Natural killer cell (primary cell): ENCODE measurements around the gene ELMO3. TPM values are rescaled to one million over a fixed set of nuclear protein-coding genes. Genes with fewer than 3 reads are reported as not detected.
A peak's percentile ranks its signal among the peaks of the same experiment; 100 is the strongest.

Experiments used
- ATAC-seq, 3 donors: fragments of 150-1000 bp in 2 of 3; fragments of 200-7000 bp in 1 of 3; cut with Tn5 transposase; 1 replicate in 1 of 3; 2 replicates in 2 of 3; pipeline ENCODE4 v1.10.0; 2021; ENCODE audit warnings: mild to moderate bottlenecking in 2 of 3, moderate library complexity in 2 of 3
- DNase-seq, 2 donors: peaks; one replicate each; pipeline versions ENCODE4 v3.0.0 to v3.0.0-alpha.2; 2013 to 2021; ENCODE audit warnings: mixed read lengths in 1 of 2
- H3K27ac ChIP-seq: one replicate; pipeline ENCODE4 v1.5.1; 2013; ENCODE audit warnings: mild to moderate bottlenecking, low read length
- H3K27me3 ChIP-seq: one replicate; pipeline ENCODE4 v1.6.1; 2013; ENCODE audit warnings: low read length; ENCODE audit not compliant: control insufficient read depth, insufficient read depth
- H3K36me3 ChIP-seq: one replicate; pipeline ENCODE4 v1.6.1; 2013; ENCODE audit warnings: low read length; ENCODE audit not compliant: control insufficient read depth, insufficient read depth
- H3K4me1 ChIP-seq: one replicate; pipeline ENCODE4 v1.6.1; 2013; ENCODE audit warnings: low read length; ENCODE audit not compliant: control insufficient read depth, insufficient read depth
- H3K4me3 ChIP-seq: one replicate; pipeline ENCODE4 v1.5.1; 2013; ENCODE audit warnings: low read length
- H3K9me3 ChIP-seq: one replicate; pipeline ENCODE4 v1.6.1; 2013; ENCODE audit warnings: low read length; ENCODE audit not compliant: control insufficient read depth, insufficient read depth
- H3K27ac Mint-ChIP-seq, 2 donors: one replicate each; pipeline ENCODE4 v1.8.0; 2022; ENCODE audit warnings: mild to moderate bottlenecking in 2 of 2, mixed read lengths in 2 of 2, moderate library complexity in 1 of 2
- H3K27me3 Mint-ChIP-seq, 2 donors: one replicate each; pipeline ENCODE4 v1.8.0; 2022; ENCODE audit warnings: low read depth in 2 of 2, mixed read lengths in 2 of 2
- H3K36me3 Mint-ChIP-seq: one replicate; pipeline ENCODE4 v1.8.0; 2022; ENCODE audit warnings: mixed read lengths
- H3K4me1 Mint-ChIP-seq, 2 donors: one replicate each; pipeline ENCODE4 v1.8.0; 2022; ENCODE audit warnings: mixed read lengths in 2 of 2
- H3K4me3 Mint-ChIP-seq: one replicate; pipeline ENCODE4 v1.8.0; 2022; ENCODE audit warnings: mild to moderate bottlenecking, moderate library complexity, mixed read lengths
- H3K9me3 Mint-ChIP-seq, 2 donors: one replicate each; pipeline ENCODE4 v1.8.0; 2022; ENCODE audit warnings: mixed read lengths in 2 of 2
- WGBS: methylation state at CpG from one replicate; pipeline ENCODE4 v1.1.7; 2013; ENCODE audit warnings: missing lambda C conversion rate; ENCODE audit not compliant: insufficient coverage; 5-methylcytosine and 5-hydroxymethylcytosine counted together
- intact Hi-C: fragments of 100-400 bp; cut with micrococcal nuclease; formaldehyde crosslinking; loops from one replicate; pipeline ENCODE4 v1.14.2; 2022
- total RNA-seq, 4 donors: library from RNA; stranded (reverse); fragments of 120-200 nt in 1 of 4; gene quantifications; one replicate each; pipeline versions ENCODE4 v1.2.3 to v1.2.4, GENCODE V29; 2013 to 2022
- TF ChIP-seq, protein P1 (sequence below): fragments of 200-600 bp; IDR thresholded peaks from one replicate; pipeline ENCODE4 v1.8.0; 2022; ENCODE audit warnings: antibody characterized with exemption

The ELMO3 gene
- total RNA-seq, 3 donors from 2014 or later (not counting 1 experiment from before 2014, with no cell fraction given): 1.9 to 3.3 (median 2.3) TPM

DNA sequence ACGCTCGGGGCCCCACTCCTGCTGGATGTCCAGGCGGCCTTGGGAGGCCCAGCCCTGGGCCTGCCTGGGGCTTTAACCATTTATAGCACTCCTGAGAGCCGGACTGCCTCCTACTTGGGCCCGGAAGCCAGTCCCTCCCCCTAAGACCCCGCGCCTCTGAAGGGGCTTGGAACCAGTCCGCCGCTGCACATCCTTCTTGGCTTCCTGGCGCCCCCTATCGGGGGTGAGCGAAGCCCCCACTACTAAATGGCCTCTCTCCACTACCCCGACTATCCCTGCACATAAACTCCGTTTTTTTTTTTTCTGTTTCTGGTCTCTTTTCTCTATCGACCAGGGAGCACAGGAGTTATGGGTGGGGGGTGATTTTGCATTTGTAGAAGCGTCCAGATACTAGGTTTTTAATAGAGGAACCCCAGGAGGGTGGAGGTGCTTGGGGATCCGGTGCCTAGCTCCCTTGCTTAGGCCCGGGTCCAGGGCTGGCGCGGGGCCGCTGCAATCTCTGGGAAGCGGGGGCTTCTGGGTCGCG lies 29.2 kb upstream of the ELMO3 start:
- DNase-seq (peak in 1 of 2 donors; percentile 65), ATAC-seq (no peak)
- Mint-ChIP-seq H3K27me3 (peaks cover 34 to 54% of the 10 kb centered on the region in 2 donors), H3K4me3 (peak overlapping the region; percentile 69), H3K36me3 (no peaks in the 10 kb centered on the region), H3K4me1 (peaks cover 31 to 54% of the 10 kb centered on the region in 2 donors), H3K9me3 (no peaks in the 10 kb centered on the region), H3K27ac (no peak overlapping the region)
- H3K27me3 ChIP-seq: peaks cover 60% of the 10 kb centered on the region
- H3K27ac ChIP-seq: no peak overlapping the region
- no peaks in the 10 kb centered on the region for H3K36me3 ChIP-seq
- TF ChIP-seq, protein P1, sequence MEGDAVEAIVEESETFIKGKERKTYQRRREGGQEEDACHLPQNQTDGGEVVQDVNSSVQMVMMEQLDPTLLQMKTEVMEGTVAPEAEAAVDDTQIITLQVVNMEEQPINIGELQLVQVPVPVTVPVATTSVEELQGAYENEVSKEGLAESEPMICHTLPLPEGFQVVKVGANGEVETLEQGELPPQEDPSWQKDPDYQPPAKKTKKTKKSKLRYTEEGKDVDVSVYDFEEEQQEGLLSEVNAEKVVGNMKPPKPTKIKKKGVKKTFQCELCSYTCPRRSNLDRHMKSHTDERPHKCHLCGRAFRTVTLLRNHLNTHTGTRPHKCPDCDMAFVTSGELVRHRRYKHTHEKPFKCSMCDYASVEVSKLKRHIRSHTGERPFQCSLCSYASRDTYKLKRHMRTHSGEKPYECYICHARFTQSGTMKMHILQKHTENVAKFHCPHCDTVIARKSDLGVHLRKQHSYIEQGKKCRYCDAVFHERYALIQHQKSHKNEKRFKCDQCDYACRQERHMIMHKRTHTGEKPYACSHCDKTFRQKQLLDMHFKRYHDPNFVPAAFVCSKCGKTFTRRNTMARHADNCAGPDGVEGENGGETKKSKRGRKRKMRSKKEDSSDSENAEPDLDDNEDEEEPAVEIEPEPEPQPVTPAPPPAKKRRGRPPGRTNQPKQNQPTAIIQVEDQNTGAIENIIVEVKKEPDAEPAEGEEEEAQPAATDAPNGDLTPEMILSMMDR: peak; percentile 49
- H3K4me1 ChIP-seq: peaks cover 46% of the 10 kb centered on the region
- H3K9me3 ChIP-seq: no peaks in the 10 kb centered on the region
- 8% methylated on average over 24 of the region's 24 CpGs for WGBS
- intact Hi-C loops: no loop called here
- no peak overlapping the region for H3K4me3 ChIP-seq

- DNase-seq: peak in 1 of 2 donors; percentile 42
- Mint-ChIP-seq H3K4me1 (peaks cover 31 to 52% of the 10 kb centered on the region in 2 donors), H3K27me3 (peaks cover 34 to 48% of the 10 kb centered on the region in 2 donors), H3K27ac (no peak within 1 kb of the TSS), H3K4me3 (peak within 1 kb of the TSS; percentile 69), H3K36me3 (no peaks in the 10 kb centered on the region), H3K9me3 (no peaks in the 10 kb centered on the region)
- Histone ChIP-seq H3K9me3 (no peaks in the 10 kb centered on the region), H3K36me3 (no peaks in the 10 kb centered on the region), H3K27me3 (peaks cover 53% of the 10 kb centered on the region), H3K27ac (no peak within 1 kb of the TSS), H3K4me1 (peaks cover 46% of the 10 kb centered on the region), H3K4me3 (no peak within 1 kb of the TSS)
- intact Hi-C loops: no loop called here
- no peak for ATAC-seq
- TF ChIP-seq, protein P1: no peak
- WGBS: 3% methylated on average over 38 of the region's 50 CpGs
Observed at GRCh38 chr16:67170168-67170948, 28.6 kb upstream of the ELMO3 start, which contains the start of gene NOL3. TSS of gene NOL3 (plus strand) at chr16:67170538.

- no peaks in the 10 kb centered on the region for H3K36me3 ChIP-seq
- no peaks in the 10 kb centered on the region for H3K9me3 Mint-ChIP-seq
- H3K4me1 Mint-ChIP-seq: peaks cover 31 to 56% of the 10 kb centered on the region in 2 donors
- no peaks in the 10 kb centered on the region for H3K36me3 Mint-ChIP-seq
- DNase-seq (no peak), ATAC-seq (no peak)
- TF ChIP-seq, protein P1: no peak
- H3K4me3 ChIP-seq: no peak overlapping the region
- no peak overlapping the region for H3K27ac ChIP-seq
- H3K9me3 ChIP-seq: no peaks in the 10 kb centered on the region
- peak overlapping the region in 1 of 2 donors; percentile 53 for H3K27ac Mint-ChIP-seq
- peaks cover 34 to 45% of the 10 kb centered on the region in 2 donors for H3K27me3 Mint-ChIP-seq
- H3K27me3 ChIP-seq: peaks cover 49% of the 10 kb centered on the region
- peak overlapping the region; percentile 32 for H3K4me3 Mint-ChIP-seq
- intact Hi-C loops: no loop called here
- WGBS: 61% methylated on average over 13 of the region's 14 CpGs
- H3K4me1 ChIP-seq: peaks cover 43% of the 10 kb centered on the region
Observed at GRCh38 chr16:67170949-67171649, 27.8 kb upstream of the ELMO3 start.
